Mesenteric fat pad (tissue), 1 donor: Measurements from ENCODE around the gene TKTL1. TPM values are rescaled to one million over a fixed set of nuclear protein-coding genes. Genes with fewer than 3 reads are reported as not detected.
"Not testable (repeated sequence)": the region's sequence is repeated elsewhere in the genome, so short reads cannot be mapped to it uniquely, and the experiment has no call there.

Source experiments
- DNase-seq: peaks from one replicate; pipeline ENCODE4 v3.0.0-alpha.2; 2020; ENCODE audit warnings: low spot score
- total RNA-seq: library from RNA; stranded (reverse); fragmentation: NEBNext Ultra II Directional; extraction: Animal tissue kit (Norgen Biotek cat#: 25700); gene quantifications from one replicate; pipeline ENCODE4 v1.2.1, GENCODE V29; 2021
- donor health status: DM: yes; HTN: yes; CAD: no.

The TKTL1 gene
- total RNA-seq, 1 donor from 2014 or later: 0.80 TPM

DNA sequence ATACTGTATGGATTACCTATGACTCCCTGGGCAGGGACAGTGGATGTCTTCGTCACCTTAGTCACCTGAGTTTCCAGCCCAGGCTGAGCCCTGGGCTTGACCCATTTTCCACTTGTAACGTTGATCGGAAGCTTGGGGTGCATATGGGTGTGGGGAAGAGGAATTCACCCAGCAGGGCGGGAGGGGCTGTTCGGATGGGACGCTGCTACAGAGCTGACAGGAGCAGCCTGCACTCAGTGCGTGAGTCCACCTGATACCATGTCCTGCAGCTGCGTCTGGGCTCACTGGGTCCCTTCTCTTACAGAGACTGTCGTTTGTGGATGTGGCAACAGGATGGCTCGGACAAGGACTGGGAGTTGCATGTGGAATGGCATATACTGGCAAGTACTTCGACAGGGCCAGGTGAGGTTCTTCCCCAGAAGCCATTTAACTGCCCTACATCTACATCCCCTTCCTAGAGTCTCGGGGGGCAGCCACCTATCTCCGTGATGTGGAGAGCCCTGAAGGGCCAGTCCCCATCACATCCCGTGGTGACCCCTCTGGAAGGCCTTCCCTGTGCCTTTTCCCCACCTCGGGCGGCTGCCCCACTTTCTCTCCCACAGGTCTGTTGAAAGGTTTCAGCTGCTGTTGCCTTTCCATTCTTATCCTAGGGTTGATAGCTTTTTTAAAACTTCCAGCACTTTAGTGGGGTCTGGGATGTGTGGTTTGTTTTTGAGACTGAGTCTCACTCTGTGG, 13.6 kb downstream of the TKTL1 start:
- no peak for DNase-seq

DNA sequence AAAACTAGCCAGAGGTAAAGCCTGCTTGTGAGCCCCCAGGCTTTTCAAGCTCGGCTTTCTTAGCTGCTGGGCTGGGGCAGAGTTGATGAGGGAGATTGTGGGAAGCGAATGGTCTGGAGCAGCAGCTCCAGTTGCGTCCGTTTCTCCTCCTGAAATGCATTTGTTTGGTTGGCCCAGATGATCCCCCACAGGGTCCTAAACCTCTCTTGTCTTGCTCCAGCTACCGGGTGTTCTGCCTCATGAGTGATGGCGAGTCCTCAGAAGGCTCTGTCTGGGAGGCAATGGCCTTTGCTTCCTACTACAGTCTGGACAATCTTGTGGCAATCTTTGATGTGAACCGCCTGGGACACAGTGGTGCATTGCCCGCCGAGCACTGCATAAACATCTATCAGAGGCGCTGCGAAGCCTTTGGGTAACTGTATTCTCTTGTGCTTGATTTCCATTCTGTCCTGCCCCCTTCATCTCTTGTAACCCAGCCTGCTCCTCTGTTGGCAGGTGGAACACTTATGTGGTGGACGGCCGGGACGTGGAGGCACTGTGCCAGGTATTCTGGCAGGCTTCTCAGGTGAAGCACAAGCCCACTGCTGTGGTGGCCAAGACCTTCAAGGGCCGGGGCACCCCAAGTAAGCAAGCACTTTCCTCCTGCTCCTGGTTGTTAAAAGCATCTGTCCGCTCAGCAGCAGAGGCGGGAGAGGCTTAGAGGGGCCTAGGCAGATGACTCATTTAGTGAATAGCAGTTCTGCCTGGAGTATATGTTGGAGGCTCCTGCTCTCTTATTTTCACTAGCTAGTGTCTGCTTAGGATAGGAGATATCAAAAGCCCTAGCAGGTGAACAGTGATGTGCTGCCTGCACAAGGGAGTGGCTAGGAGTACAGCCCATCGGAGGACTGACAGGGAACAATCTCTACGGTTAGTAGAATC, 15.3 kb downstream of the TKTL1 start:
- no peak for DNase-seq

DNA sequence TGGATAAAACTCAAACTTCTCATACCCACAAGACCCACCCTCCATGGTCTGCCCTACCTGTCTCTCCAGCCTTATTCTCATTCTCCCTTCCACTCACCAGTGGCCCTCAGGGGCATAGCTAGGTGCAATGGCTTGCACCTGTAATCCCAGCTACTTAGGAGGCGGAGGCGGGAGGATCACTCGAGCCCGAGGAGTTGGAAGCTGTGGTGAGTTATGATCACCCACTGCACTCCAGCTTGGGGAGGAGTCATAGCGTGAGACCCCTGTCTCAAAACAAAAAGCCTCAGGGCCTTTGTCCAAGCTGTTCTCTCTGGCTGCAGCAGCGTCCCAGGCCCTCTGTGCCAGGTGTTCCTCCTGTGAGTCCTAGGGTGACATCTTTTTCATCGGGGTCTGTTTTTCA, 16.5 kb downstream of the TKTL1 start:
- DNase-seq: no peak

DNA sequence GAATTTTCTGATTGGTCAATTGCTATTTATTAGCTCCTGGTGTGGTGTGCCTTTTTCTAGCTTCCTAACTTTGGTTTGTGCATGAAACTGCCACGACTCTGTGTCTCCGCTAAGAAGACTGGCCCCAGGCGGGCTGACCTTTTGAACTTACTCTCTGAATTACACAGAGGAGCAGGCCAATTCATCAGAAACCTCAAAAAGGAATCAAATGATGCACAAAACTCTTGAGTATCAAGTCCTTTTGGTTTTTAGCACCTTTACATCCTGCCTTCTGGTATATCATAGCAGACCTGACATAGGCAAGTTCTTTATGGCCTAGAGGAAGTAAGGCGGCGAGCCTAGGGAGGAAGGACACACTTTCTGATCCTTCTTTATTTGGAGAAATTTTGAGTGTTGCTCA, 17.6 kb downstream of the TKTL1 start:
- DNase-seq: no peak

DNA sequence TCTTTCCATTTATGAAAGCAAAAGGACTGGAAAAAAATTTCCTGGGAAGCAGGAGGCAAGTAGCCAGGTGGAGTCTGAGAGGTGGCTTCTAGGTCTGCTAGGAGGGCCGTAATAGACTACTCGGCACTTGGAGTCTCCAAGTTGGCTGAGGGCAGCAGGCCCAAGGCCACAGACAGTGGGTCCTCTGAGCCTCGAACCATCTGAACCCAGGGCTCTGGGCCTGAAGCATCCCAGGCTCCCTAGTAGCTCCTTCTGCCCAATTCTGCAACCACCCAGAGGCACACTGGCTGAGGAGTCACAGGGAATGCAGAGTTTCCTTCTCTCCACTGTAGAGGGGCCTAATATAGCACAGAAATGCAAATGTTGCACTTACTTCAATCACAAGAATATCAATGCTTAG, 19.8 kb downstream of the TKTL1 start:
- DNase-seq: no peak

DNA sequence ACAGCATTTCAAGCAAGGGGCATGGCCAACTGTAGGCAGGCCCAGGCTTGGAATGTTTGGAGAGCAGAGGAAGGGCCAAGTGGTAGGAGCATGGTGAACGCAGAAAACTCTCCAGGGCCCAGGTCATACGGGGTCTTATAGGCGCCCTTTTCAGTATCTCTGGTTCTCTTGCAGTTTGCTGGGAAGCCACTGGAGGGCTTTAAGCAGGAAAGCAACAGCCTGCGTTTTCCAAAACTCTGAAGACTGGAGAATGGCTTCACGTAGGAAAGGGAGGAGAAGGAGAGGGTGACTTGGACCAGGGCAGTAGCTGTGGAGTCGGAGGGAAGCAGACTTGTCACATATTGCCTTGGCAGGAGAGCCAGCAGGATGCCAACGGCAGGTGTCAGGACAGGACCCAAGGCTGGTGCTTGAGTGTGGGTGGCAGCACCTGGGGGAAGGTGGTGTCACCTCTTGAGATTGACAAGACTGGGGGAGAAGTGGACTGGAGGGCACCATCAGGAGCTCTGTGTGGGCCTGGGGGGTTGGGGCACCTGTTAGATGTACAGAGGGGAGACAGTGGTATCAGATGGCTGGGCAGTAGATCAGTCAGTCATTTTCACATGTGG, 21.9 kb downstream of the TKTL1 start:
- no peak for DNase-seq

DNA sequence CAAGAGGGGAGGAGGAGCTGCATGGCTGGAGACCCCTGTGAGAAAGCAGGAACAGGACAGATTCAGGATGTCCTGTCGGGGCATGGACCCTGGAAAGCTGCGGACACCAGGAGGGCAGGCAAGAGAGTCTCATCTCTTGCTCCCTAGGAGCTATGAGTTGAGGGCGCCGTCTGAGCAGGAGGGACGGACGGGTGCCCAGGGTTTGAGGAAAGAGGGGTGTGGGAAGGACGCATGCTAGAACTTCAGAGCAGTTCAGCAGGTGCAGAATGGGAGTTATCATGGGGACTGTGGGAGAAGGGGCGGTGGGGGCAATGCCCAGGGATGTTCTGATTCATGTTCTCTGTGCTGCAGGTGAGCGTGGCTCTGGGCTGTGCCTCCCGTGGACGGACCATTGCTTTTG, 24.8 kb downstream of the TKTL1 start:
- DNase-seq: no peak

DNA sequence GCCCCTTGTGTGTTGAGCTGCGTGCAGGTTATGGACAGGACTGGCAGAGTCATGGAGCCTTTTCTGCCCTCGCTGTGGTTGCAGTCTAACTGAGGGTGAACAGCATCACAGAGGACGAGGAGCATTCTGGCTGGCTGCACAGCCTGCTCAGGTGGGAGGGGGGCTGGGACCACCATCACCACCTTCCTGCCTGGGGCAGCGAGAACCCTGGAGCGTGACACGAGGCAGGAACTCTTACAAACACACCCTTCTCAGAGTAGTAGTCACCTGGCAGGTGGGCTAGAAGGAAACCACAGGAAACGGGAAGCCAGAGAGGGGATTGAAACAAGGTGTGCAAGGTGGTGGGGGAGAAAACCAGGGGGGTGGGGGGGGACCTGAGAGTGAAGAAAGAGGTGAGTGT, 25.6 kb downstream of the TKTL1 start:
- DNase-seq: no peak

DNA sequence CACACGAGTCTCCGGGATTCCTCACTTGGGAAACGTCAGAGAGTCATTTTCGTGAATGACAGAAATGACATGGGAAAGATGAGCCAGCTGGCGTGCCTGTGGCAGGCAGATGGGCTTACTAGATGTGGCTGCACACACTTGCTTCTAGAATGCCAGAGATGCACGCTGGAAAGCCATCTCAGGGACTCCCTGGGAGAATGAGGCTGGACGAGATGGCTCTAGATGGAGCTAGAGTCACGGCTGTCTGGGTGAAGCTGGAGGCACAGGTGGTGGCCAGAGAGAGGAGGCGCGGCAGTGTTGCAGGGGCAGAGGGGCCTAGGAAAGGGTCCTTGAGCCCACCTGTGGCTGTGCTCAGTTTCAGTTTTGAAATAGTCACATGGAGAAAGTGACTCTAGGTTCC, 26.0 kb downstream of the TKTL1 start:
- DNase-seq: no peak

DNA sequence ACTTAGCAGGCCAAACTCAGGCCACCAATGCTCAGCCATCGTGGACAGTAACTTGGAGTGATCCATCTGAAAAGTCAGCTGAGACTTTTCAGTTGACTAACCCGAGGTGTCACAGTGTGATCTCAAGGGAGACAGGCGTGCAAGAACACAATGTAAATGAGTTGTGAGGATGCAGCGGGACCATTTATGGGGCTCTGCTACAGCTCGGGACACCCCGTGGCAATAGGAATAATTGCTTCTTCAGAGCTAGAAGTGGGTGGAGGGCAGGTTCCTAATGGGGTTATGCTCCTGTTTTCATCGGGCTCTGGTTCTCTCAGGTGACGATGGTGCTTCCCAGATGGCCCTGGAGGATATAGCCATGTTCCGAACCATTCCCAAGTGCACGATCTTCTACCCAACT, 27.3 kb downstream of the TKTL1 start:
- DNase-seq: no peak

DNA sequence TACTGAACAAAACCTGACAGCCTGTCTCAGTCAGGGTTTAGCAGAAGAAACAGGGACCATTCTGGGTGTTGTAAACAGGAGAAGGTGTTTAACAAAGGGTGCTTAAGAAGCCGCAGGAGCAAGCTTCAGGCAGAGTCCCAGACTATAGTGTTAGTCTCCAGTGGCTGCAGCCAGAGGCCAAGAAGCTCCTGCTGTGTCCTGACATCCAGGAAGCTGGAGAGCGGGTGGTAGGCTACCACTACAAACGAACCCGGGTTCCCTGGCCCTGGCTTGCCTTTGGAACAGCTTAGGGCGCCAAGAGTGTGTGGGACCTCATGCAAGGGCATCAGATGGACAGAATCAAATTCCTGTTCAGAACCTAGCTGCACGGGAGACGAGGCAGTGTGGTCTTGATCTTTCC, 27.9 kb downstream of the TKTL1 start:
- DNase-seq: no peak

DNA sequence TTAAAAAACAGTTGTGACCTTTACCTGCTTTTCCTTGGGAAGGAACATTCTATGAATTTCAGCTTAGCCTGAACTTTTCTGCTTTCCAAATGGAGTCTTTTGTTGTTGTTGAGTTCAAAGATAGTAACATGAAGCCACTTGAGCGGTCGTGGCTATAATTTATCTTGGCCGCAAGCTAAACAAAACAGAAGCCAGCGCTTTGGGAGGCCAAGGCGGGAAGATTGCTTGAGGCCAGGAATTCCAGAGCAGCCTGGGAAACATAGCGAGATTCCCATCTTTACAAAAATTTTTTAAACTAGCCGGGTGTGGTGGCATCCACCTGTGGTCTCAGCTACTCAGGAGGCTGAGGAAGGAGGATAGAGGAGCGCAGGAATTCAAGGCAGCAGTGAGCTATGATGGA, 29.9 kb downstream of the TKTL1 start:
- DNase-seq: no peak

DNA sequence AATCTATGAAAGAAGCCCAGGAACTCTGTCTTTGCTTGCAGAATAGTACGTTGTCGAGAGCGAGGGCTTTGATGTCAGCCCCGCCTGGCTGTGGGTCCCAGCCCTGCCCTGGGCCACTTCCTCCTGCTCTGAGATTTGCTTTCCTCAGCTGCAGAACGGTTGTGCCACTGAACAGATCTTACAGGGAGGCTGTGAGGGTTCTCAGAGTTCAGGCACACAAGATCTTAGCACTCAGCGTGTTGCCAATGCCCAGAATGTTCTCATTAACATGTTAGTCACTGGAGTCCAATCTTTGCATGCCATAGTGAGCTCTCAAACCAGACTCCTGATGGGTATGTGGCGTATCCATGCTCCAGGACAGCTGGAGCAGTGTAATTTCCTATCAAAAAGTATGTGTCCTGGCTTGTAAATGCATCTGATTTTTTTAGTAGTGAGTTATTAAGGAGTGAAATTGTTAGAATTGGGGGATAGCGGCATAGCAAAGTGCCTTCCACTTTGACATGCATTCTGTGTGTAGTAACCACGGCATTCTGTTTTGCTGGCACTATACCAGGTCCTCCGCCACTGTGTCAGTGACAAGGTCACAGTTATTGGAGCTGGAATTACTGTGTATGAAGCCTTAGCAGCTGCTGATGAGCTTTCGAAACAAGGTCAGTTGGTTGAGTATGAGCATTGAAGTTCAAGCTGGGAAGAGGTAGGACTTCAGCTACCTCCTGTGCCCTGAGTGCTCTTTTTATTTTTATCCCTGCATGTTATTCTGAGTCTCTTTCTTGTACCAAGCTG, 31.6 kb downstream of the TKTL1 start:
- DNase-seq: no peak

DNA sequence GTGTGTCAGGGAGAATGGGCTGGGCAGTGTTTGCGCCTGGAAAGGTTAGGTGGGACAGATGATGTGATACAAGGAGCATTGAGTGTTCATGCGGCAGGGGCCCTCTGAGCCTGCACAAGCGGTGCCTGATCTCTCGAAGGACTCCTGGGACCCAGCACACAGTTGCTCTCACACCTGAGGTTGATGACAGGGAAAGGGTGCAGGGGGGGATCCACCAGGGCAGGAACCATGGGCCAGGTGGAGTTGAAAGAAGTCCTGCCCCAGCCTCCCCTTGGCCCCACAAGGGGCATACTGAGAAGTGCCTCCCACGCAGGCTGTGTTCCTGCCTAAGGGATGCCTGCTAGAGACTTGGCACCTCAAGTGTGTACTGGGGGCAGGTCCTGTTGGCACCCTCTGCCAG, 33.1 kb downstream of the TKTL1 start:
- DNase-seq: no peak

DNA sequence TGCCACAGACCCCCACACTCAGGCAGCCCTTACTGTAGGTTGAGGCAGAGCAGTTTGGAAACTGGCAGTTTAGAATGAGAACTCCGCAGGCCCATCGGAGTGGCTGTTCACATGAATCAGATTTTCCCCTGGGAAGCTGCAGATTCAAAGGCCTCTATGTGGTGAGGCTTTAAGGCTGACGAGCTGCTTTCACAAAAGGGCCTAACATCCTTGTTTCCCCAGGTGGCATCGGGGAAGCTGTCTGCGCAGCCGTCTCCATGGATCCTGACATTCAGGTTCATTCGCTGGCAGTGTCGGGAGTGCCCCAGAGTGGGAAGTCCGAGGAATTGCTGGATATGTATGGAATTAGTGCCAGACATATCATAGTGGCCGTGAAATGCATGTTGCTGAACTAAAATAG, 33.7 kb downstream of the TKTL1 start:
- DNase-seq: no peak

DNA sequence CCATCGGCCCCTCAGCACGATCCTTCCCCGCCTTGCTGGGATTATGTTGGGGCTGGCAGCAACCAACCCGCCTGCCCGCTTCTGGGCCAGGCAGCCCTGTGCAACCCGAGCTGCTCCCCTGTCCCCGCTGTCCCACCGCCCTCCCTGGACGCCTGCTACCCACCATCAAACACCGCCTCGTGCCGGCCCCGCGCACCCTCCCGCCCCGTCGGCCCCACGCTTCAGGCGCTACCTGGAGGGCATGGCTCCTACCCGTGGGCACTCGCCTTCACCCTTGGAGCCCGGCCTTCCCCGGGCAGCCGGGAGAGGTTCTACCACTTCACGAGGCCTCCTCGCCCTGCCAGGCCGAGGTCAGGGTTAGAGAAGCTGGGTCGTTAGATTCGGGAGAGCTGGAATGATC, 37.0 kb downstream of the TKTL1 start:
- DNase-seq: no peak

DNA sequence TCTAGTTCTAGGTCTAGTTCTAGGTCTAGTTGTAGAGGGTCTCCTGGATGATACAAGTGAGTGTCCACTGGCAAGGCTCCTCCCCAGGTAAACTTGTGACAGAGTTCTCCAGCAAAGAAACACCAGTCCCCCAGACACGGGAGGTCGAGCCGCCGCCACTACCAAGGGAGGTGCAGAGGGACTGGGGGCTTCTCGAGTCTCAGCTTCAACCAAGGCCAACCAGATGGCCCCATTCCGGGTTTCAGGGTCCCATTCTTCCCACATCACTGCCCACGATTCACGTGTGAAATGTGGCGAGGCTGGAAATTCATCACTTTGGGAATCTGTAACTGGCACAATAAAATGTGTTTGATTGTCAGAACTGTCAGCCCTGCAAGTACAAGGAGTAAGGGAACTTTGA, 37.5 kb downstream of the TKTL1 start:
- no peak for DNase-seq

DNA sequence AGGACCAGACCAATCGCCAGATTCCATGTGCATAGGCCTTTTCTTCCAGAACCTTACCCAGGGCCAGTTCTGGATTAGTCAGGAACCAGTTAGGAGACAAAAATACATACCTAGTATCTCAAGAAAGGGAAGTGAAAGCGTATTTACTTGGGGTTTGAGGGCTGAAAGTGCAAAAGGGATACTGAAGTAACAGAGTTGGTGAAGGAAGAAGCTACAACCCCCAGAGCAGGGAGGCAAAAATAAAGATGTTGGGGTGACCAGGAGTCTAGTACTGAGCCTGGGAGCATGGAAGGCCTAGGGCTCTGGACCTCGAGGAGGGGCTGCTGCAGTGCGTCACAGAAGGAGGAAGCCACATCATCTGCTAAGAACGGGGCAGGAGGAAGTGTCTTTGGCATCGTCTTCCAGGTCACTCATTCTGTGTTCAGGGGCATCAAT, 38.3 kb downstream of the TKTL1 start:
- DNase-seq: no peak

DNA sequence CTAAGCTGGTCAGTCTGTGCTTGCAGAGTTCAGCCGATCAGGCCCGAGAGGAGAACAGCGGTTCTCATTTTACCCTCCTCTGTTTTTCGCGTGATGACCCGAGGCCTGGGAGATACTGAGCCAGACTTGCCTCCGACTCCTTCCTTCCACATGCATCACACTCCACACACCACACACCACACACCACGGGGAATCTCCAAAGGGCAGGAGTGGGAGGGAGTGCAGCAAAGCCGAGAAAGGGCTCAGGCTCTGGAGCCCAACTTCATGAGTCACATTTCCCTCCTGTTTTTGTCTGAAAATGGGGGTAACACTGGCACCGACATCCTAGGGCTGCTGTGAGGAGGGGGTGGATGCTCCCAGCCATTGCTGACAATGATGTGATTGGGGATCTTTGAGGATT, 38.9 kb downstream of the TKTL1 start:
- DNase-seq: no peak

DNA sequence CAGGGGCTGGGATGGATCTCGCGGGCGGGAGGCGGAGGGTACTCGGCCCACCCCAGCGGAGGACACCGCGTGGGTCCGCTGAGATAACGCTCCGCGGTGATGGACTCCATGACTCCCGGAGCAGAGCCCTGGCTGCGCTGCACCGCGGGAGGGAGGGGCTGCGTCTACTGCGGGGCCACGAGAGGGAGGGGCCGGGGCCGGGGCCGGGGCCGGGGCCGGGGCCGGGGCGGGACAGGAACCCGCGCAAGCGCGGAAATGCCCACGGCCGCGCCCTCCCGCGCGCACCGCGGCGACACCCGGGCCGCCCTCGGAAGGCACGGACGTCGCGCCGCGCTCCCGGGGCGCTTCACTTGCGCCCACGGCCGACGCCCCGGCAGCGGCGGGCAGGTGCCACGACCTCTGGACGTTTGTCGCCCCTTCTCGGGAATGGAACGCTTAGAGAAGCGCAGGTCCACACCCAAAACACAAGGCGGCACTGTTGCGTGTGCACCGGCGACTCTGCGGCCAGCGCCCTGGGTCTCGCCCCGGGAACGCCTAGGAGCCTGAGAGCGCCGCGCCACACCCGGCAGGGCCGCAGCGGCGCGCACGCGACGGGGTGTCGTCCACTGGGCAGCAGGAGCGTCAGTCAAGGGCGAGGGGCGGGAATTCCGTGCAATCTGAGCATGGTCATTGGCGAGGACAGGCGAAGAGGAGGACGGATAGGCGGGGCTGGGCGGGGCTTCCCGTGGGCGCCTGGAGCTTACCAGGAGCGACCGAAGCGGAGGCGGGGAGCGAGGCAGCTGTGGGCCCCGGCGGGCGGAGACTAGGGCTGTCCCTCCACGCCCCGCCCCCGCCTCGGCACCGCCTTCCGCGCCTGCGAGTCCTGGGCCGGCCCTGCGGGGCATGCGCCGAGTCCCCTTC, 46.1 kb downstream of the TKTL1 start:
- not testable (repeated sequence) for DNase-seq
